ENCODE measurements around the gene WWOX.

GRCh38 chr16:78695391-78695790, 595.9 kb downstream of the WWOX start:
- no peak for TF ChIP-seq POLR2A (IDR thresholded peaks at IDR 0.05)
- no peak for TF ChIP-seq CTCF (IDR thresholded peaks at IDR 0.05)
